ENCODE measurements around the gene ACOT8. TPM values are rescaled to one million over a fixed set of nuclear protein-coding genes. Genes with fewer than 3 reads are reported as not detected.
A peak's percentile ranks its signal among the peaks of the same experiment; 100 is the strongest.

ACOT8 gene
- polyA plus RNA-seq, 1 experiment = 27.0 TPM

DNA sequence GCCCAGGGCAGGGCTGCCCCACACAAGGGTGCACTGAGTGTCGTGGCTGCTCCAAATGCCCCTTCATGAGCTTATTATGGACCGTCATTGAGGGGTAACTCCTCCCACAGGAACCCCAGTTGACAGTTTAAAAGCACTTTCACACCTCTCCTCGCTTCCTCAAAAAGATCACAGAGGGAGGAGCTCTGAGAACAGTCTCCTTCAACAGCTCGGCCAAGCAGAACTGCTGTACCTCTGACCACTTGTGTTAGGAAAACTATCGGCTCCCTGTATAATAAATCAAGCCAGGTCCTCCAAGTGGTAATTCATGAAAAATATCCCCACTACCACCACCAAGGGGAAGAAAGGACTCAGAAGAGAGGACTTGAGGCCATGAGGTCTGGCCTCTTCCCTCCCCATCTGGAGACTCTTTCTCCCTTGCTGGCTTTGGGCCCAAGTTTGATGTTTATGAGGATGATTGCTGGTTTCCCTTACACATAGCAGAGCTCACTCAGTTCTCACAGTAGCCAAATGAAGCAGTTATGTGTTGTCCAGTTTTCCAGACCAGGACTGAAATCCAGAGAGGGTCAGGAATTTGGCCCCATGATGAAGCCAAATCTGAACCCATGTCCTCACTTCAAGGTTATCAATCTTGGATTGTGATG, 14.9 kb downstream of the ACOT8 start:
- ChIA-PET CTCF (interaction anchor here (0.7 to 1.2 kb wide), 3 partner anchors 18 to 128 kb away, joined by 3 to 4 read pairs (median 3); no protein-coding TSS in a partner anchor), POLR2A (interaction anchor here (1.3 to 1.5 kb wide), 2 partner anchors 14 to 48 kb away, joined by 3 to 4 read pairs; no protein-coding TSS in a partner anchor)
- no peaks in the 10 kb centered on the region for H3K9me3 ChIP-seq (ENCODE audit: control insufficient read depth, insufficient read depth, low read length)
- H3K4me3 ChIP-seq (ENCODE audit: low read depth, low read length) = no peak overlapping the region
- TF ChIP-seq, protein P1, sequence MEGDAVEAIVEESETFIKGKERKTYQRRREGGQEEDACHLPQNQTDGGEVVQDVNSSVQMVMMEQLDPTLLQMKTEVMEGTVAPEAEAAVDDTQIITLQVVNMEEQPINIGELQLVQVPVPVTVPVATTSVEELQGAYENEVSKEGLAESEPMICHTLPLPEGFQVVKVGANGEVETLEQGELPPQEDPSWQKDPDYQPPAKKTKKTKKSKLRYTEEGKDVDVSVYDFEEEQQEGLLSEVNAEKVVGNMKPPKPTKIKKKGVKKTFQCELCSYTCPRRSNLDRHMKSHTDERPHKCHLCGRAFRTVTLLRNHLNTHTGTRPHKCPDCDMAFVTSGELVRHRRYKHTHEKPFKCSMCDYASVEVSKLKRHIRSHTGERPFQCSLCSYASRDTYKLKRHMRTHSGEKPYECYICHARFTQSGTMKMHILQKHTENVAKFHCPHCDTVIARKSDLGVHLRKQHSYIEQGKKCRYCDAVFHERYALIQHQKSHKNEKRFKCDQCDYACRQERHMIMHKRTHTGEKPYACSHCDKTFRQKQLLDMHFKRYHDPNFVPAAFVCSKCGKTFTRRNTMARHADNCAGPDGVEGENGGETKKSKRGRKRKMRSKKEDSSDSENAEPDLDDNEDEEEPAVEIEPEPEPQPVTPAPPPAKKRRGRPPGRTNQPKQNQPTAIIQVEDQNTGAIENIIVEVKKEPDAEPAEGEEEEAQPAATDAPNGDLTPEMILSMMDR (IDR thresholded peaks at IDR 0.05; ENCODE audit: low read depth, low read length) = 0 out of 2 replicates have a peak, but pooled peaks have one; percentile 1
- peak overlapping the region; percentile 4 for H3K27ac ChIP-seq (ENCODE audit: low read depth, low read length)
- DNase-seq (ENCODE audit: low read depth, low spot score) = no peak
- H3K27me3 ChIP-seq (ENCODE audit: control insufficient read depth, insufficient read depth, low read length) = no peaks in the 10 kb centered on the region

DNA sequence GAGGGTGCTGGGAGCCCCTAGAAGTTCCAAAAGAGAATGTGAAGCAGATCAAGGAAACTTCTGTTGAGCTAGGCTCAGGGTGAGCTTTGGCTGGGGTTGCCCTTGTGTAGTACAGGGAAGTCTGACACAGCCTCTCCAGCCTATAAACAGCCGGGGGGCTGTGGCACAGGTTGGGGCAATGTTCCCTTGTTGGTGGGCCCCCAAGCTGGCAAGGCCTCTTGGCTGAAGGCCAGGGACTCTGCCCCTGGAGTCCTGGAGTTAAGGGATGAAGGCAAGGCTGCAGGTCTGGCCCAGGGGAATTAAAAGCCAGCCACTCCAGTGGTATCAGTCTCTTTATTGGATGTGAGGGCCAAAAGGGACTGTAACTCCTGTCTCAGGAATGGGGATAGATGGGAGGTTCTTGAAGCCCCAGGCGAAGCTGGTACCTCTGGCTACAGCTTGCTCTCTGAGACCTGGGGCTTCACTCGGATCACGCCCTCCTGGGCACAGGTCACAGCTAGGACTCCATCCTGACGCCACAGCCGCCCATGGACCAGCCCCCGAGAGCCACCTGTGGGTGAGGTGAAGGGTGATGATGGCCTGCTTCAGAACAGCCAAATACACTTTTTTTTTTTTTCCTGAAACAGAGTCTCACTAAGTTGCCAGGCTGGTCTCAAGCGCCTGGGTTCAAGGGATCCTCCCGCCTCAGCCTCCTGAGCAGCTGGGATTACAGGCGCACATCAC, 15.6 kb downstream of the ACOT8 start:
- H3K27ac ChIP-seq (ENCODE audit: low read depth, low read length) = no peak overlapping the region
- POLR2A ChIA-PET = interaction anchor here (0.6 to 1.5 kb wide), 3 partner anchors 15 to 49 kb away, joined by 3 to 4 read pairs (median 3); no protein-coding TSS in a partner anchor
- CTCF ChIA-PET = no interaction called here

GRCh38 chr20:45840700-45841198, 16.4 kb downstream of the ACOT8 start:
- no peaks in the 10 kb centered on the region for H3K27me3 ChIP-seq (ENCODE audit: control insufficient read depth, insufficient read depth, low read length)
- H3K27ac ChIP-seq (ENCODE audit: low read depth, low read length) = no peak overlapping the region
- CTCF ChIA-PET = interaction anchor here (1.7 kb wide), 1 partner anchor 17 kb away, joined by 3 read pairs; no protein-coding TSS in a partner anchor
- no peak for DNase-seq (ENCODE audit: low read depth, low spot score)
- H3K4me3 ChIP-seq (ENCODE audit: low read depth, low read length) = no peak overlapping the region
- H3K9me3 ChIP-seq (ENCODE audit: control insufficient read depth, insufficient read depth, low read length) = no peaks in the 10 kb centered on the region
- TF ChIP-seq, protein P1 (IDR thresholded peaks at IDR 0.05; ENCODE audit: low read depth, low read length) = no peak
- POLR2A ChIA-PET = interaction anchor here (1.5 kb wide), 1 partner anchor 16 kb away, joined by 4 read pairs; no protein-coding TSS in a partner anchor

More for the DNA sequence above, 15.6 kb downstream of the ACOT8 start:
- TF ChIP-seq, protein P1 (IDR thresholded peaks at IDR 0.05; ENCODE audit: low read depth, low read length) = no peak
- no peak for DNase-seq (ENCODE audit: low read depth, low spot score)
- Histone ChIP-seq H3K27me3 (ENCODE audit: control insufficient read depth, insufficient read depth, low read length) (no peaks in the 10 kb centered on the region), H3K9me3 (ENCODE audit: control insufficient read depth, insufficient read depth, low read length) (no peaks in the 10 kb centered on the region), H3K4me3 (ENCODE audit: low read depth, low read length) (no peak overlapping the region)

GRCh38 chr20:45836841-45837240, 20.4 kb downstream of the ACOT8 start:
- H3K4me3 ChIP-seq (ENCODE audit: low read depth, low read length) = no peak overlapping the region

More at GRCh38 chr20:45836841-45837240, 20.4 kb downstream of the ACOT8 start:
- Histone ChIP-seq H3K27ac (ENCODE audit: low read depth, low read length) (no peak overlapping the region), H3K27me3 (ENCODE audit: control insufficient read depth, insufficient read depth, low read length) (no peaks in the 10 kb centered on the region), H3K9me3 (ENCODE audit: control insufficient read depth, insufficient read depth, low read length) (no peaks in the 10 kb centered on the region; the same call in 1 of the 2 replicates)
- TF ChIP-seq, protein P1 (IDR thresholded peaks at IDR 0.05; ENCODE audit: low read depth, low read length) = no peak
- DNase-seq (ENCODE audit: low read depth, low spot score) = no peak
- ChIA-PET CTCF (no interaction called here), POLR2A (no interaction called here)

All from AG04450 (cell line).